Hindlimb muscle (tissue), 1 donor: ENCODE results near the gene STYXL1. TPM values are rescaled to one million over a fixed set of nuclear protein-coding genes. Genes with fewer than 3 reads are reported as not detected.
A peak's percentile ranks its signal among the peaks of the same experiment; 100 is the strongest.

Experiments used
- DNase-seq: peaks from one replicate; pipeline ENCODE4 v3.0.0-alpha.2; 2013
- polyA plus RNA-seq: library from polyadenylated mRNA; unstranded; fragments of 120-200 nt; gene quantifications from one replicate; pipeline ENCODE4 v1.2.1, GENCODE V29; 2013; ENCODE audit not compliant: insufficient read length

STYXL1 gene
- polyA plus RNA-seq, 1 donor: 26.7 TPM

DNA sequence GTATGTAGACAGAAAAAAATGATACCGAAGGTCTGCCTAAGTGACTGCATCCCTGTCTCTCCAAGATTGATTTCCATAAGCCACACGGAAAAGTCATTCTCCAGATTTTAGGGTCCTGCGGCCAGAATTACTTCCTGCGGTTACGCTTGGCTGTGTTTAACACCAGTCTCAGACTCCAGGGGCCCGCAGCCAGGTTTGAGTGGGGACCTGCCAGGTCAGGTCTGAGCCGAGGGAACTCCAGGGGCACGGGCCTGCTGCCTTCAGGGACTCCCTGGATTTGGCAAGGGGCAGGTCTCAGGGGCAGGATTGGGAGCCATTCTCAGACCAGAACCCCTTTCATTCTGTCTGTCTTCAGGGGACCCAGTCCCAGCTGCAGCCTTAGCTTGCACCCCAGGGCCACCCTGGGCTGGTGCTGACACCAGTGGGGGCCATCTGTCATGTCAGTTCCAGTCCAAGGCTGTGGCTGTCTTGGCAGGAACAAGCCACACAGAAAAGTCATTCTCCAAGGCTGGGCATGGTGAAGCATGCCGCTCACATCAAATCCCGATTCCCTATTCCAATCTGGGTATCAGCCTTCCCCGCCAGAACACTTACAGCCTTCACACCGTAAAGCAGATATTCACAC, 92.4 kb downstream of the STYXL1 start:
- DNase-seq: peak; percentile 40

DNA sequence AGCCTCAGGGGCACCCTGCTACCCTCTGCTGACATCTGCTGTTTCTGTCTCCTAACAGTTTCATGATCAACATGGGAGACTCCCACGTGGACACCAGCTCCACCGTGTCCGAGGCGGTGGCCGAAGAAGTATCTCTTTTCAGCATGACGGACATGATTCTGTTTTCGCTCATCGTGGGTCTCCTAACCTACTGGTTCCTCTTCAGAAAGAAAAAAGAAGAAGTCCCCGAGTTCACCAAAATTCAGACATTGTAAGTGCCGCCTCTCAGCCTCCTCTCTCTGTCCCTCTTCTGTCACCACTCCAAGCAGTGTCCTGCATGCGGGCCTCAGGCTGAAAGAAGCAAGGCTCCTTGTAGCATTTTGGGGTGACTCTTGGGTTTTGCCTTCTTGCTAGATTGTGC, 93.9 kb downstream of the STYXL1 start:
- no peak for DNase-seq

DNA sequence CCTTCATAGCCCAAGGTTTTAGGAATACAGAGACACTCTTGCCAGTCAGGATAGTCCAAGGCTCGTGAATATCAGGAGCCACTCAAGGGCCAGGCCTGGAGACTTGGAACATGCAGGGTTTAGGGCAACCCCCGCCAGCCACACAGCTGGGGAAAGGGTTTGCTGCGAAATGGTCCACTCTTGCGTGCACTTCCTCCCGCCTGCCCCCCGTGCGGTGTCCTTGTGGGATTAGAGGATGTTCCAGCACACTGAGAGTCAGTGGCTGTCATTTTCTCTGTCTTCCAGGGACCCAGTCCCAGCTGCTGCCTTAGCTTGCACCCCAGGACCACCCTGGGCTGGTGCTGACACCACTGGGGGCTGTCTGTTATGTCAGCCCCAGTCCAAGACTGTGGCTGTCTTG, 94.4 kb downstream of the STYXL1 start:
- DNase-seq: no peak

DNA sequence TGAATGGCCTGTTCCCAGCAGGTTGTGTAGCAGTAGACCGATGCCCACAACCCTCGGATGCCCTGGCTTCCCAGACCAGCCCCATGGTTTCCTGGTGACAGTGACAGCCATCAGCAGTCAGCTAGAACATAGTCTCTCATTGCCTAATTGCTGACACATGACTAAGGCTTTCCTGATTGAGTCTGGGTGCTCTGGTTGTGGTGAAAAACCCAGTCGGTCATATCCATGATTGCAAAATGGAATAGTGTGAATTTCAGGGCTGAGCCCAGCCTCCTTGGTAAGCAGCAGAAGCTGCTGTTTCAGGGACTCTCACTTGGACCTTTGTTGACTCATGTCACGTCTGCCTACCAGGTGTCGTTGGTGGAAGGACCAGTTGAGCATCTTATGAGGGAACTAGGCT, 96.3 kb downstream of the STYXL1 start:
- no peak for DNase-seq

DNA sequence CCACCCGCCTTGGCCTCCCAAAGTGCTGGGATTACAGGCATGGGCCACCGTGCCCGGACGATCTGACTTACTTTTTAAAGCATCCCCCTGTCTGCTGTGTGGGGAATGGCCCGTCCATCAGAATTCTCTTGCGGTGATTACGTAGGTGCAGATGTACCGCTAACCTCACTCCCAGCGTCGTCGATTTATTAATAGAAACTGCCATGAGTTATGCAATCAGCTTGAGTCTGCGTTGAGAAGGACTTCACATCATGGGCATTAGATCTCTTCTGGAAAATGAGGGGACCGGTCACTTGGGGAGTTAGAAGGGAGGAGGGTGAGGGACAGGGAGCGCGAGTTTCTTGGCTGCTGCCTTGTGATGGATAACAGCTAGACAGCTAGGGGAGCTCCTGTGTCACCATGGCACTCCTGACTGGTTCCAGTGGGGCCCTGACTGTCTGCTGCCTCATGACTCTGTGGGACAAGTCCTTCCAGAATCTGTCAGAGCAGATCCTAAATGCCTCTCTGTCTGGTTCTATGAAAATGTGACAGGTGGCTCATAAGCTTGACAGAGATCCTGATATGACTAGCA, 97.6 kb downstream of the STYXL1 start:
- DNase-seq: no peak

DNA sequence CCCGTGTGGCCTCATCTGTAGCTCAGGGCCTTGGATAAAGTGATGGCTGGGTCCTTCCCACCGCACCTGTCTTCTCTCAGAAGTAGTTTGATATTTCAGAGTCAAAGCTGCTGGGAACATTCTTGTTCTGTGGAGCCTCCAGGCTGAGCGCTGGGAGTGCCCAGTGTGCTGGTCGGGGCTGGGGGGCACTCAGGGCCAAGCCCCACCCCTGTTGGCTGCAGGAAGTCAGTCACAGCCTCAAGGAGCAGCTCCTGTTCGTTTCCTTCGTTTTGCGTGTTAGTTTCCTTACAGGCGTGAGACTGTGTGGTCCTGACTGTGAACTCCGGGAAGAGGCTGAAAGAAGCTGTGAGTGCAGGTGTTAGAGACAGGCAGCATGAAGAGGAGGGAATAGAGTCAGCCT, 99.6 kb downstream of the STYXL1 start:
- no peak for DNase-seq

Other genes with a start within 250 kb of the STYXL1 start
- not detected for gene CCL24, start 234.2 kb downstream of the STYXL1 start, polyA plus RNA-seq
- 20.7 TPM for gene RHBDD2, start 169.0 kb downstream of the STYXL1 start, polyA plus RNA-seq
- gene POR, start 132.8 kb downstream of the STYXL1 start, polyA plus RNA-seq: 40.5 TPM
- gene TMEM120A, start 53.4 kb downstream of the STYXL1 start, polyA plus RNA-seq: 46.9 TPM
- 264 TPM for gene MDH2, start 106 bp upstream of the STYXL1 start, polyA plus RNA-seq
- 0.62 TPM for gene SRRM3, start 153.9 kb upstream of the STYXL1 start, polyA plus RNA-seq